NCI-H345 treated with DMSO at 0.1 percent for 48 hours (cell line): Measurements from ENCODE around the gene MOAP1.
"Not testable (repeated sequence)": the region's sequence is repeated elsewhere in the genome, so short reads cannot be mapped to it uniquely, and the experiment has no call there.

Experiments used
- DNase-seq: peaks from one replicate; lab custom pipeline; 2025; ENCODE audit not compliant: unreplicated experiment; lab: John Stamatoyannopoulos, UW

Gene MOAP1

GRCh38 chr14:93186466-93186865 lies 1.8 kb upstream of the MOAP1 start:
- no peak for DNase-seq

- DNase-seq = no peak
Measured at GRCh38 chr14:93185349-93185720, 638 bp upstream of the MOAP1 start.

GRCh38 chr14:93183596-93184317 lies 940 bp downstream of the MOAP1 start:
- DNase-seq = no peak

- DNase-seq = no peak
Measured at GRCh38 chr14:93175492-93175891, 9.2 kb downstream of the MOAP1 start.

GRCh38 chr14:93174731-93175130 lies 10.0 kb downstream of the MOAP1 start:
- not testable (repeated sequence) for DNase-seq

GRCh38 chr14:93173943-93174395 lies 10.7 kb downstream of the MOAP1 start:
- no peak for DNase-seq

- DNase-seq = no peak
Measured at GRCh38 chr14:93171376-93171775, 13.3 kb downstream of the MOAP1 start.

- not testable (repeated sequence) for DNase-seq
Measured at GRCh38 chr14:93170141-93170540, 14.6 kb downstream of the MOAP1 start.

GRCh38 chr14:93169619-93170018 lies 15.1 kb downstream of the MOAP1 start:
- not testable (repeated sequence) for DNase-seq

GRCh38 chr14:93168610-93169009 lies 16.1 kb downstream of the MOAP1 start:
- not testable (repeated sequence) for DNase-seq

- not testable (repeated sequence) for DNase-seq
Measured at GRCh38 chr14:93165271-93166265, 19.1 kb downstream of the MOAP1 start.

- no peak for DNase-seq
Measured at GRCh38 chr14:93163564-93163963, 21.1 kb downstream of the MOAP1 start.

GRCh38 chr14:93161411-93161940 lies 23.2 kb downstream of the MOAP1 start:
- DNase-seq = no peak

- no peak for DNase-seq
Measured at GRCh38 chr14:93160353-93160801, 24.3 kb downstream of the MOAP1 start.

GRCh38 chr14:93159625-93160352 lies 24.9 kb downstream of the MOAP1 start:
- DNase-seq = not testable (repeated sequence)

GRCh38 chr14:93158349-93158748 lies 26.3 kb downstream of the MOAP1 start:
- DNase-seq = not testable (repeated sequence)

- DNase-seq = no peak
Measured at GRCh38 chr14:93156693-93157369, 27.9 kb downstream of the MOAP1 start.

GRCh38 chr14:93155667-93156066 lies 29.0 kb downstream of the MOAP1 start:
- no peak for DNase-seq

GRCh38 chr14:93153121-93153520 lies 31.6 kb downstream of the MOAP1 start:
- no peak for DNase-seq
